AG04450 (cell line): Measurements from ENCODE around the gene ARHGAP8. TPM values are rescaled to one million over a fixed set of nuclear protein-coding genes. Genes with fewer than 3 reads are reported as not detected.

ENCODE experiments used
- CTCF ChIA-PET: fragments of 300-600, 350-600 bp; formaldehyde crosslinking; extraction: SDS; loops from one replicate; lab custom pipeline; 2022; ENCODE audit warnings: antibody characterized with exemption, inconsistent platforms; lab: Charles Lee
- POLR2A ChIA-PET: fragments of 350-600 bp; formaldehyde crosslinking; extraction: SDS; loops from one replicate; lab custom pipeline; 2021; ENCODE audit warnings: antibody characterized with exemption, inconsistent platforms; lab: Yijun Ruan, JAX
- DNase-seq: peaks from one replicate; pipeline ENCODE4 v3.0.0-alpha.2; 2011; ENCODE audit warnings: low read depth, low spot score
- H3K27ac ChIP-seq: one replicate; pipeline ENCODE4 v1.5.1; 2012; ENCODE audit warnings: low read depth, low read length, control low read depth
- H3K27me3 ChIP-seq: one replicate; pipeline ENCODE4 v1.6.0; 2012; ENCODE audit warnings: low read length; ENCODE audit not compliant: control insufficient read depth, insufficient read depth
- H3K4me3 ChIP-seq: 2 replicates; pipeline ENCODE4 v1.5.1; 2011; ENCODE audit warnings: mild to moderate bottlenecking, low read depth, low read length, control low read depth
- H3K9me3 ChIP-seq: 2 replicates; pipeline ENCODE4 v1.5.1; 2012; ENCODE audit warnings: low read length; ENCODE audit not compliant: control insufficient read depth, insufficient read depth
- CTCF ChIP-seq: IDR thresholded peaks from 2 replicates; pipeline ENCODE4 v1.5.1; 2011; ENCODE audit warnings: low read depth, low read length, control low read depth, inconsistent platforms
- polyA plus RNA-seq: library from polyadenylated mRNA; depleted of rRNA; stranded (reverse); fragments of >200 nt; gene quantifications from 2 replicates; pipeline ENCODE4 v1.2.3, GENCODE V29; 2011

The ARHGAP8 gene
- polyA plus RNA-seq, 1 experiment, result 0.16 TPM

GRCh38 chr22:44809456-44809855 is 57.1 kb downstream of the ARHGAP8 start:
- Histone ChIP-seq H3K9me3 (peaks cover 3% of the 10 kb centered on the region), H3K27me3 (peaks cover 12% of the 10 kb centered on the region), H3K27ac (no peak overlapping the region), H3K4me3 (no peak overlapping the region)
- no peak for TF ChIP-seq CTCF
- DNase-seq, result no peak
- POLR2A ChIA-PET, result no interaction called here
- CTCF ChIA-PET, result no interaction called here

- H3K27me3 ChIP-seq, result peaks cover 2% of the 10 kb centered on the region
- no peak for DNase-seq
- H3K9me3 ChIP-seq, result peaks cover 3% of the 10 kb centered on the region
- H3K4me3 ChIP-seq, result no peak overlapping the region
- TF ChIP-seq CTCF, result no peak
- POLR2A ChIA-PET, result no interaction called here
- CTCF ChIA-PET, result interaction anchor here (0.7 kb wide), 1 partner anchor 10 kb away, joined by 3 read pairs; no protein-coding TSS in a partner anchor
- no peak overlapping the region for H3K27ac ChIP-seq
These were observed 58.8 kb downstream of the ARHGAP8 start for GRCh38 chr22:44811141-44811540.

- Histone ChIP-seq H3K27ac (no peak overlapping the region), H3K4me3 (no peak overlapping the region), H3K27me3 (peaks cover 2% of the 10 kb centered on the region), H3K9me3 (peaks cover 3% of the 10 kb centered on the region)
- DNase-seq, result no peak
- ChIA-PET POLR2A (no interaction called here), CTCF (no interaction called here)
- TF ChIP-seq CTCF, result no peak
These were observed 61.0 kb downstream of the ARHGAP8 start for GRCh38 chr22:44813416-44813815.

GRCh38 chr22:44814266-44815098 is 62.1 kb downstream of the ARHGAP8 start:
- POLR2A ChIA-PET, result interaction anchor here (0.5 kb wide), 1 partner anchor 24 kb away, joined by 6 read pairs; no protein-coding TSS in a partner anchor
- Histone ChIP-seq H3K27ac (no peak overlapping the region), H3K9me3 (peaks cover 3% of the 10 kb centered on the region), H3K27me3 (peaks cover 2% of the 10 kb centered on the region), H3K4me3 (no peak overlapping the region)
- no peak for TF ChIP-seq CTCF
- no peak for DNase-seq
- CTCF ChIA-PET, result no interaction called here
